OCI-LY3 (cell line): ENCODE measurements around the gene CAMTA1.

Source experiments
- H2AFZ ChIP-seq: fragments of 200-600, 300-600 bp; shearing (Covaris generic); 2 replicates; pipeline ENCODE4 v1.6.0; 2014; ENCODE audit warnings: antibody characterized with exemption, low read depth, low read length
- H3K27ac ChIP-seq: fragments of 200-600, 300-600 bp; sonication (generic); 2 replicates; pipeline ENCODE4 v1.5.1; 2014; ENCODE audit warnings: mild to moderate bottlenecking, low read length, moderate library complexity, mixed read lengths
- H3K27me3 ChIP-seq: fragments of 200-600, 300-600 bp; sonication (generic); 2 replicates; pipeline ENCODE4 v1.6.1; 2014; ENCODE audit warnings: low read depth, low read length, mixed read lengths
- H3K36me3 ChIP-seq: fragments of 200-600, 300-600 bp; sonication (generic); replicated peaks from 2 replicates; pipeline ENCODE3; 2014; ENCODE audit warnings: low read depth, low read length, mixed read lengths
- H3K4me1 ChIP-seq: fragments of 300-600, 200-600 bp; sonication (generic); 2 replicates; pipeline ENCODE4 v1.6.1; 2014; ENCODE audit warnings: low read length, mixed read lengths
- H3K4me2 ChIP-seq: fragments of 200-600, 300-600 bp; sonication (generic); 2 replicates; pipeline ENCODE4 v1.6.1; 2014; ENCODE audit warnings: low read length, mixed read lengths
- H3K4me3 ChIP-seq: fragments of 300-600, 200-600 bp; sonication (generic); 2 replicates; pipeline ENCODE4 v1.5.1; 2014; ENCODE audit warnings: antibody characterized with exemption, mild to moderate bottlenecking, low read length, moderate library complexity
- H3K79me2 ChIP-seq: fragments of 300-600, 200-600 bp; shearing (Covaris generic); 2 replicates; pipeline ENCODE4 v1.6.1; 2014; ENCODE audit warnings: mild to moderate bottlenecking, low read length, mixed read lengths
- H3K9ac ChIP-seq: fragments of 300-600, 200-600 bp; shearing (Covaris generic); 2 replicates; pipeline ENCODE4 v1.6.0; 2014; ENCODE audit warnings: mild to moderate bottlenecking, low read length, moderate library complexity
- H3K9me3 ChIP-seq: fragments of 200-600, 300-600 bp; shearing (Covaris generic); 2 replicates; pipeline ENCODE4 v1.6.1; 2014; ENCODE audit warnings: low read length, mixed read lengths; ENCODE audit not compliant: insufficient read depth
- H4K20me1 ChIP-seq: fragments of 200-600, 300-600 bp; sonication (generic); 2 replicates; pipeline ENCODE4 v1.6.1; 2016; ENCODE audit warnings: low read length, mixed read lengths; ENCODE audit not compliant: insufficient read depth
- CTCF ChIP-seq: fragments of 200-600, 300-600 bp; sonication (generic); IDR thresholded peaks from 2 replicates; pipeline ENCODE4 v1.5.1; 2014; ENCODE audit warnings: antibody characterized with exemption, low read length, low read depth
- EZH2phosphoT487 ChIP-seq: fragments of 200-600 bp; shearing (Covaris generic); IDR thresholded peaks from 2 replicates; pipeline ENCODE4 v1.6.1; 2018; ENCODE audit warnings: antibody characterized with exemption, mixed run types, low read depth

CAMTA1 gene

GRCh38 chr1:7753641-7754040, 968.4 kb downstream of the CAMTA1 start:
- Histone ChIP-seq H4K20me1 (no peaks in the 10 kb centered on the region), H3K4me2 (no peak overlapping the region), H2AFZ (no peak overlapping the region), H3K9me3 (no peaks in the 10 kb centered on the region), H3K27me3 (peaks cover 3% of the 10 kb centered on the region; the same call in 1 of the 2 replicates), H3K27ac (no peak overlapping the region), H3K9ac (no peak overlapping the region), H3K79me2 (no peaks in the 10 kb centered on the region), H3K4me1 (0 out of 2 replicates have a peak, but pooled peaks cover 4% of the 10 kb centered on the region), H3K36me3 (no peaks in the 10 kb centered on the region), H3K4me3 (no peak overlapping the region)
- TF ChIP-seq CTCF (no peak), EZH2phosphoT487 (no peak)

GRCh38 chr1:7754234-7754633, 969.0 kb downstream of the CAMTA1 start:
- no peak overlapping the region for H3K27ac ChIP-seq
- H3K9ac ChIP-seq, result no peak overlapping the region
- 0 out of 2 replicates have a peak overlapping the region, but pooled peaks have one; percentile 30 for H2AFZ ChIP-seq
- H3K4me2 ChIP-seq, result peak overlapping the region; percentile 30
- H3K4me1 ChIP-seq, result 0 out of 2 replicates have a peak, but pooled peaks cover 4% of the 10 kb centered on the region
- TF ChIP-seq EZH2phosphoT487, result no peak
- no peak for TF ChIP-seq CTCF
- H3K36me3 ChIP-seq, result no peaks in the 10 kb centered on the region
- no peak overlapping the region for H3K4me3 ChIP-seq
- no peaks in the 10 kb centered on the region for H3K79me2 ChIP-seq
- no peaks in the 10 kb centered on the region for H4K20me1 ChIP-seq
- peaks cover 3% of the 10 kb centered on the region; the same call in 1 of the 2 replicates for H3K27me3 ChIP-seq
- no peaks in the 10 kb centered on the region for H3K9me3 ChIP-seq

- H3K27me3 ChIP-seq, result peaks cover 3% of the 10 kb centered on the region; the same call in 1 of the 2 replicates
- no peak overlapping the region for H2AFZ ChIP-seq
- H3K9me3 ChIP-seq, result no peaks in the 10 kb centered on the region
- 0 out of 2 replicates have a peak, but pooled peaks cover 4% of the 10 kb centered on the region for H3K4me1 ChIP-seq
- no peak overlapping the region for H3K9ac ChIP-seq
- no peak overlapping the region for H3K27ac ChIP-seq
- no peaks in the 10 kb centered on the region for H4K20me1 ChIP-seq
- TF ChIP-seq CTCF (no peak), EZH2phosphoT487 (no peak)
- H3K36me3 ChIP-seq, result no peaks in the 10 kb centered on the region
- H3K4me3 ChIP-seq, result no peak overlapping the region
- no peaks in the 10 kb centered on the region for H3K79me2 ChIP-seq
- no peak overlapping the region for H3K4me2 ChIP-seq
Observed at GRCh38 chr1:7755448-7755847, 970.2 kb downstream of the CAMTA1 start.

- Histone ChIP-seq H3K27me3 (no peaks in the 10 kb centered on the region), H2AFZ (no peak overlapping the region)
Observed at GRCh38 chr1:7760245-7760644, 975.0 kb downstream of the CAMTA1 start.

More at GRCh38 chr1:7760245-7760644, 975.0 kb downstream of the CAMTA1 start:
- TF ChIP-seq CTCF, result no peak
- TF ChIP-seq EZH2phosphoT487, result no peak
- Histone ChIP-seq H3K79me2 (no peaks in the 10 kb centered on the region), H3K4me3 (no peak overlapping the region), H3K9ac (no peak overlapping the region), H3K4me1 (no peaks in the 10 kb centered on the region), H3K9me3 (no peaks in the 10 kb centered on the region), H3K27ac (no peak overlapping the region), H3K36me3 (no peaks in the 10 kb centered on the region), H4K20me1 (no peaks in the 10 kb centered on the region), H3K4me2 (no peak overlapping the region)
